Hepatocyte (in vitro differentiated cells): ENCODE measurements around the gene MEX3A.
A peak's percentile ranks its signal among the peaks of the same experiment; 100 is the strongest.

ENCODE experiments used
- EZH2 ChIP-seq: fragments of 200-600 bp; sonication (generic); IDR thresholded peaks from 2 replicates; pipeline ENCODE4 v1.6.1; 2016; ENCODE audit warnings: antibody characterized with exemption, mild to moderate bottlenecking, borderline replicate concordance
- EZH2phosphoT487 ChIP-seq: fragments of 200-600 bp; sonication (generic); IDR thresholded peaks from one replicate; pipeline ENCODE4 v1.6.1; 2018; ENCODE audit warnings: antibody characterized with exemption, mild to moderate bottlenecking, low read depth, moderate library complexity; ENCODE audit not compliant: unreplicated experiment, severe bottlenecking
- TF ChIP-seq, protein P1 (sequence below): fragments of 200-600 bp; sonication (generic); IDR thresholded peaks from 2 replicates; pipeline ENCODE4 v1.5.1; 2016; ENCODE audit warnings: antibody characterized with exemption, mild to moderate bottlenecking; ENCODE audit not compliant: poor library complexity

DNA sequence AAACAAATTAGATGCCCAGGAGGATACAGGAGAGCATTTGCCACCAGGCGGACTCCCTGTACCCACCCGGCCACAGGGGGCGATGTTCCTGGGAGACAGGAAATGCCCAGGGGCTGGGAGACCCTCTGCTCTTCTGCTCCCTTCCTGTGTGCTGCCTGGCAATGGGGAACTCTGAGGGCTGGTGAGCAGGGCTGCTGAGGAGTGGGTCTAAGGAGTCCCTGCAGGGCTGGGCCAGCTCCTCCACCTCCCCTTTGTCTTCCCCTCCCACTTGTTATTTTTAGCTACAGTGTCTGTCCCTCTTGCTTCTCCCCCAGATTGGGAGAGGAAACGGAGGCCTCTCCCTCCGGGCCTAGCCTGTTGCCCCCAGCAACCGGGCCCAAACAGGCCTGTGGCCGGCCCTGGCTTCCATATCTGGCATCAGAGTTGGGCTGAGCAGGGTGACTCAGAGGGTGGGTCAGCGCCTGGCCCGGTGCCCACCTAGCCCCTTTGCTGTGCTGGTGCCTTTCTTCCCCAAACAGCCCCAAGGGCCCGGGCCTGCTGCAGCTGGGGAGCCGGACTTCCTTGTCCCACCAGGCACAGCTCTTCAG lies 43.9 kb upstream of the MEX3A start:
- TF ChIP-seq, protein P1, sequence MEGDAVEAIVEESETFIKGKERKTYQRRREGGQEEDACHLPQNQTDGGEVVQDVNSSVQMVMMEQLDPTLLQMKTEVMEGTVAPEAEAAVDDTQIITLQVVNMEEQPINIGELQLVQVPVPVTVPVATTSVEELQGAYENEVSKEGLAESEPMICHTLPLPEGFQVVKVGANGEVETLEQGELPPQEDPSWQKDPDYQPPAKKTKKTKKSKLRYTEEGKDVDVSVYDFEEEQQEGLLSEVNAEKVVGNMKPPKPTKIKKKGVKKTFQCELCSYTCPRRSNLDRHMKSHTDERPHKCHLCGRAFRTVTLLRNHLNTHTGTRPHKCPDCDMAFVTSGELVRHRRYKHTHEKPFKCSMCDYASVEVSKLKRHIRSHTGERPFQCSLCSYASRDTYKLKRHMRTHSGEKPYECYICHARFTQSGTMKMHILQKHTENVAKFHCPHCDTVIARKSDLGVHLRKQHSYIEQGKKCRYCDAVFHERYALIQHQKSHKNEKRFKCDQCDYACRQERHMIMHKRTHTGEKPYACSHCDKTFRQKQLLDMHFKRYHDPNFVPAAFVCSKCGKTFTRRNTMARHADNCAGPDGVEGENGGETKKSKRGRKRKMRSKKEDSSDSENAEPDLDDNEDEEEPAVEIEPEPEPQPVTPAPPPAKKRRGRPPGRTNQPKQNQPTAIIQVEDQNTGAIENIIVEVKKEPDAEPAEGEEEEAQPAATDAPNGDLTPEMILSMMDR: peak; percentile 44
- TF ChIP-seq EZH2 (no peak), EZH2phosphoT487 (no peak)
